Measurements from ENCODE around the gene REEP6. TPM values are rescaled to one million over a fixed set of nuclear protein-coding genes. Genes with fewer than 3 reads are reported as not detected.
"Not testable (repeated sequence)": the region's sequence is repeated elsewhere in the genome, so short reads cannot be mapped to it uniquely, and the experiment has no call there.

The REEP6 gene
- polyA plus RNA-seq, 1 donor: 3.0 TPM

- DNase-seq: no peak
Observed at GRCh38 chr19:1491849-1492170, 829 bp downstream of the REEP6 start.

- no peak for DNase-seq
Observed at GRCh38 chr19:1492474-1493006, 1.6 kb downstream of the REEP6 start.

DNA sequence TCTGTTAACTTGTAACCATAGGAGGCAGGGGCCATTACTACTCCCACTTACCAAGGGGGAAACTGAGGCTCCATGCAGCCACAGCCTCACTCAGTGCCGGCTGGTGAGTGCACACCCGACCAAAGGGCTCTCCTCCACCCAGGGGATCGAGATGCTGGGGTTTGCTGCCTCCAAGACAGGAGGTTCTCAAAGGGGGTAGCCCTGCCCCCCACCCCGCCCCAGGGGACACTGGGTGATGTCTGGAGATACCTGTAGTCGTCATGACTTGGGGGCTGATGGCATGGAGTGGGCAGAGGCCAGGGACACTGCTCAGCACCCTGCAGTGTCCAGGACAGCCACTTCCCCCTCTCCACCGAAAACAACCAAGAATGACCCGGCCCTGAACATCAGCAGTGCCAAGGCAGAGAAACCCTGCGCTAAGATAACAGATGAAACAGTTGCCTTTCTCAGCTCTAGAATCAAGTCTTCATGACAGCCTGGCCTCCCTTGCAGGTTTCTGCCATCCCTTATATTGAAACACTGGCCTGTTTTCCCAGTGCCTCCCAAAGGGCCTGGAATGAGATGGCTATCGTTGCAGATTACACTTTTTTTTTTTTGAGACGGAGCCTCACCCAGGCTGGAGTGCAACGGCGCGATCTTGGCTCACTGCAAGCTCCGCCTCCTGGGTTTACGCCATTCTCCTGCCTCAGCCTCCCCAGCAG, 3.3 kb downstream of the REEP6 start:
- DNase-seq: no peak

DNA sequence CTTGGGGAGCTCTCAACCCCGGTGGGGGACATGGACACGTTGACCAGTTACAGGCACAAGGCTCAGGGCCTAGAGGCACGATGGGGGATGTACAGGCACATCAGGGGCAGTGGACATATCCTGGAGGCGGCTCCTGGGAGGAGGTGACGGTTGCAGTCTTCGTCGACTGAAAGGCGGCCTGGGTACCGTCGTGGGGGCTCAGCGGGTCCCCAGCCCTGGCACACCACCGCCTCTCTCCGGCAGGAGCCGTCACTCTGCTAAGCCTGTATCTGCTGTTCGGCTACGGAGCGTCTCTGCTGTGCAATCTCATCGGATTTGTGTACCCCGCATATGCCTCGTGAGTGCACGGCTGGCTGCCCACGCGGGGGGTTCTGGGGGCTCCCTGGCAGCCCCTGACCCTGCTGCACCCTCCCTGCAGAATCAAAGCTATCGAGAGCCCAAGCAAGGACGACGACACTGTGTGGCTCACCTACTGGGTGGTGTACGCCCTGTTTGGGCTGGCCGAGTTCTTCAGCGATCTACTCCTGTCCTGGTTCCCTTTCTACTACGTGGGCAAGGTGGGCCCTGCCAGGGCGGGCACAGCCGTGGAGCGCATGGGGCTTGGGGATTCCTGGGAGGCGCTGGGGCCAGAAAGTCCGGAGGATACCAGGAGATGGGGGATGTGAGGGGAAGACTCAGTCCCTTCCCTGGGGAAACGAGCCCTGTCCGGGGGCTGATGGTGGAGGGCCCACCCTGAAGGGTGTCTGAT, 4.2 kb downstream of the REEP6 start:
- DNase-seq: no peak

DNA sequence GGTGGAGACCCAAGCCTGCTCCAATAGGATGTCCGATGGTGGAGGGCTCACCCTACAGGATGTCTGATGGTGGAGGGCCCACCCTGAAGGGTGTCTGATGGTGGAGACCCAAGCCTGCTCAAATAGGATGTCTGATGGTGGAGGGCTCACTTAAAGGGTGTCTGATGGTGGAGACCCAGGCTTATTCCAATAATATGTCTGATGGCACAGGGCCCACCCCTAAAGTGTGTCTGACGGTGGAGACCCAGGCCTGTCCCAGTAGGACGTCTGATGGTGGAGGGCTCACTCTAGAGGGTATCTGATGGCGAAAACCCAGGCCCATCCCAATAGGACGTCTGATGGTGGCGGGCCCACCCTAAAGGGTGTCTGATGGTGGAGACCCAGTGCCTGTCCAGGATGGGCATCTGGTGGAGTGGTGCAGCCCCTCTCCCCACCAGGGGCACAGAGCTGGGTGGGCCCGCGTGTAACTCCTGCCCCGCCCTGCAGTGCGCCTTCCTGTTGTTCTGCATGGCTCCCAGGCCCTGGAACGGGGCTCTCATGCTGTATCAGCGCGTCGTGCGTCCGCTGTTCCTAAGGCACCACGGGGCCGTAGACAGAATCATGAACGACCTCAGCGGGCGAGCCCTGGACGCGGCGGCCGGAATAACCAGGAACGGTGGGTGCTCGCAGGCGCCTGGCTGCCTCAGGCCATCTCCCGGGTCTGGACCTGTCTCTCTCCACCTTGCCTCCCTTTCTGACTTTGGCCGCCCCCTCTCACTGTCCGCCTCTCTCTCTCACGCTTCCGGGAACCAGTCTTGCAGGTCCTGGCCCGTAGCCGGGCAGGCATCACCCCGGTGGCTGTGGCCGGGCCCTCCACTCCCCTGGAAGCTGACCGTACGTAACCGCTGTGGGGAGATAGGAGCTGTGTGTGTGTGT, 5.1 kb downstream of the REEP6 start:
- DNase-seq: no peak

DNA sequence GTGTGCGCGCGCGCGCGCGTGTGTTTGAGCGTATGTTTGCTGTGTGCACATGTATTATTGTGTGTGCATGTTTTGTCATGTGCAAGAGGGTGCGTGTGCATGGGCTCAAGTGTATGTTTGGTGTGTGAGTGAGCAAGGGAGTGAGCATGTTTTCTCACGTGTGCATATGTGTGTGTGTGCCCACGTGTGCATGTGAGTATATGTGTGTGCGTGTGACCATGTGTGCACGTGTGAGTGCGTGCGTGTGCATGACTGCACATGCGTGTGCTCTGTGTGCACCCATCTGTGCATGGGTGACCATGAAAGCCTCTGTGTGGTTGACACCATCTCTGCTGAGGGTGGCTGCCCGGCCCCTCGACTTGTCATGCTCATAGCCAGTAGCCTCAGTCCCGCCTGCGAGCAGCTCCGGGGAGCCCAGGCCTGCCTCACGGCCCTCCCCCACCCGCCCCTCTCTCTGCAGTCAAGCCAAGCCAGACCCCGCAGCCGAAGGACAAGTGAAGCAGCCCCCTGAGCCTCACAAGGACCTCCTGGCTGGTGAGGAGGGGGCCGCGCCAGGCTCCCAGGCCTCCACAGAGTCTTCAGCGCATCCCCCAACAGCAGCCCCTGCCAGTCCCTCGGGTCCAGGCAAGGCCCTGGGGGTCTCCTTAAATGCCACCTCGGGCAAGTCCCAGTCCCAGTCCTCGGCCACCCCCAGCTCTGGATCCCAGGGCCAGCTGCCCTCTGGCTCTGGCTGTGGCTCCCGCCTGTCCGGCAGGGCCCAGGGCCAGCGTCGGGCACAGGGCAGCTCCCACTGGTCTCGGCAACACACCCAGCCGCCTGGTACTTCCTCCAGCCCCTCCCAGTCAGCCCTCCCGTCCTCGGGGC, 6.0 kb downstream of the REEP6 start:
- no peak for DNase-seq

DNA sequence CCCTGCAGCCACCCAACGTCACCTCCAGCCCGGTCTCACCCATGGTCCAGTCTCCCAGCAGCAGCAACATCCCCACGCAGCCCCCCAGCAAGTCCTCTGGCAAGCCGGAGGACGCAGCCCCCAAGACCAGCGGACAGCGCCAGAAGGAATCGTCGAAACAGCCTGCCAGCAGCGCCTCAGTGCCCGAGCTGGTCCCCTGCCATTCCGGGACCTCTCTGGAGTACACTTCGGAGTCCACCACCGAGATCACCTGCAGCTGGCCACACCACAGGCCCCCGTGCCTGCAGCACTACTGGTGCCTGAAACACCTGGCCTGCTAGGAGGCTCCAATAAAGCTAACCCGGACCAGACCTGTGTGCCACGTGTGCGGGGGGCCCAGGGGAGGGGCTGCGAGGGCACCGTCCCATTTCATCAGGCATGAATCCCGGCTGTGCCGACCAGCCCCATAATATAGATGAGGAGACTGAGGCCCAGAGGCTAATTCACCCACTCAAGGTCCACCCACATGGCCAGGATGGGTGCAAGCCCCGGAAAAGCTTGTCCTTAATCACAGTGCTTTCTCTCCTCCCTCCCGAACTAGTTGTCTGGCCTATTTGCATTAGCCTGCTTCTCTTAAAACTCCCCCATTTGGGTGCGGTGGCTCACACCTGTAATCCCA, 6.7 kb downstream of the REEP6 start:
- DNase-seq: no peak

DNA sequence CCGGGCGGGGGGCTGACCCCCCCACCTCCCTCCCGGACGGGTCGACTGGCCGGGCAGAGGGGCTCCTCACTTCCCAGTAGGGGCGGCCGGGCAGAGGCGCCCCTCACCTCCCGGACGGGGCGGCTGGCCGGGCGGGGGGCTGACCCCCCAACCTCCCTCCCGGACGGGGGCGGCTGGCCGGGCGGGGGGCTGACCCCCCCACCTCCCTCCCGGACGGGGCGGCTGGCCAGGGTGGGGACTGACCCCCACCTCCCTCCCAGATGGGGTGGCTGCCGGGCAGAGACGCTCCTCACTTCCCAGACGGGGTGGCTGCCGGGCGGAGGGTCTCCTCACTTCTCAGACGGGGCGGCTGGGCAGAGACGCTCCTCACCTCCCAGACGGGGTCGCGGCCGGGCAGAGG, 8.2 kb downstream of the REEP6 start:
- not testable (repeated sequence) for DNase-seq

GRCh38 chr19:1501200-1501595, 10.2 kb downstream of the REEP6 start:
- no peak for DNase-seq

DNA sequence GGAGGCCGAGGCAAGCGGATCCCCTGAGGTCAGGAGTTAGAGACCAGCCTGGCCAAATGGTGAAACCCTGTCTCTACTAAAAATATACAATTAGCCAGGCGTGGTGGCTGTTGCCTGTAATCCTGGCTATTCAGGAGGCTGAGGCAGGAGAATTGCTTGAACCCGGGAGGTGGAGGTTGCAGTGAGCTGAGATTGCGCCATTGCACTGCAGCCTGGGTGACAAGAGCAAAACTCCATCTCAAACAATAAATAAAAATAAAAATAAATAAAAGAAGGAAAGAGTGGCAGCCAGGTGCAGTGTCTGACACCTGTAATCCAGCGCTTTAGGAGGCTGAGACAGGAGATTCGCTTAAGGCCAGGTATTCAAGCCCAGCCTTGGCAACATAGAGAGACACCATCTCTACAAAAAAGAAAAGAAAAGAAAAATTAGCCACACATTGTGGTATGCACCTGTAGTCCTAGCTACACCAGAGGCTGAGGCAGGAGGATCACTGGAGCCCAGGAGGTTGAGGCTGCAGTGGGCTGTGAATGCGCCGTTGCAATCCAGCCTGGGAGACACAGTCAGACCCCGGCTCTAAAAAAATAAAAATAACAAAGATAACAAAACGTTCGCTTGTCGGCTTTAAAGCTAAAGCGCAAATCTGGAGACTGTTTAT, 11.6 kb downstream of the REEP6 start:
- DNase-seq: no peak

GRCh38 chr19:1503089-1503924, 12.3 kb downstream of the REEP6 start:
- DNase-seq: no peak

GRCh38 chr19:1503925-1504773, 13.2 kb downstream of the REEP6 start:
- DNase-seq: no peak

DNA sequence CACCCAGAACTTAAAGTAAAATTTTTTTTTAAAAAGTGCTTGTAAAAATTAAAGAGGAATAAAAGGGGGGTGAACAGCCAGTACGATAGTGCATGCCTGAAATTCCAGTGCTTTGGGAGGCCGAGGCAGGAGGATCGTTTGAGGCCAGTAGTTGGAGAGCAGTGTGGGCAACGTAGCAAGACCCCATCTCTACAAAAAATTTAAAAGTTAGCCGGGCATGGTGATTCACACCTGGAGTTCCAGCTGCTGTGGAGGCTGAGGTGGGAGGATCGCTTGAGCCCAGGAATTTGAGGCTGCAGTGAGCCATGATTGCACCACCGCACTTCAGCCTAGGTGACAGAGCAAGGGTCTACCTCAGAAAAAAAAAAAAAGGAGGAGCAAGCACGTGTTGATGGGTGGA, 14.0 kb downstream of the REEP6 start:
- no peak for DNase-seq

DNA sequence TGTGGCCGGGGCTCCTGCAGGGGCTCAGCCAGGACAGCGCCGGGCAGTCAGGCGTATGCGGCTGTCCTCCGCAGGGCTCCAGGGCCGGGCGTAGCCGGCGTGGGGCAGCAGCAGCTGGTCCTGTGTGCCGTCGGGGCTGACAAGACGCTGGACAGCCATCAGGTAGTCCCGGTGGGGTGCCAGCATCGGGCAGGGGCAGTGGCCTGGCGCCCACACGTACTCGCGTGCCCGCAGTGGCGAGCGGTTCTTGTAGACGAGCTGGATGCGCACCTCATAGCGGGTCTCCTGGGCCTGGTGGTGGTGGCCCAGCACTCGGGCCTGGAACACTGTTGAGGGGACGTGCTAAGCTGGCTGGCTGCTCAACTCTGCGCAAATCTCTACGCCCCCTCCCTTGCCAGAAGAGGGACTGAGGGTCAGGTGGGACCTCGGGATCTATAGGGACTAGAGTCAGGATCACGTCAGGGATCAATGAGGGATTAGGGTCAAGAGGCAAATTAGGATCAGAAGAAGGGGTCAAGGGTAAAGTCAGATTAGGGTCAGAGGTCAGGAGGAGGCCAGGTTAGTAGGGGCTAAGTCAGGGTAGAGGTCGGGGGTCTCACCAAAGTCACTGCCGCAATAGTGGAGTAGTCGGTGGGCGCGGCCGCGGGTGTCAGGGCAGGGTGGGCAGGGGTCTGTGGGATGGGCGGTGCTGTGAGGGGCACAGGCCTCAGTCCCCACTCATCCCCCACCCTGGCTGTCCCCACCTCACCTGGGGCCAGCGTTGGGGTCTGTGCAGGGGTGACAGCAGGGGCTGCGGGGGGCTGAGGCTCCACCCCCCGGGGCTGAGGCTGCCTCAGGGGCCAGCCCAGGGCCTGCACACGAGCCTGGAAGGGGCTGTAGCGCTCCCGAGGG, 15.3 kb downstream of the REEP6 start:
- no peak for DNase-seq

- no peak for DNase-seq
Observed at GRCh38 chr19:1507192-1507660, 16.2 kb downstream of the REEP6 start.

- DNase-seq: peak; percentile 94
Observed at GRCh38 chr19:1507763-1508506, 17.0 kb downstream of the REEP6 start.

- DNase-seq: no peak
Observed at GRCh38 chr19:1508507-1508856, 17.5 kb downstream of the REEP6 start.
